ENCODE data around the gene ACAD11.
"Not testable (repeated sequence)": the region's sequence is repeated elsewhere in the genome, so short reads cannot be mapped to it uniquely, and the experiment has no call there.

ACAD11 gene

GRCh38 chr3:132650153-132650552, 9.5 kb downstream of the ACAD11 start:
- DNase-seq = no peak

- DNase-seq = no peak
Measured at GRCh38 chr3:132645058-132645457, 14.6 kb downstream of the ACAD11 start.

- DNase-seq = no peak
Measured at GRCh38 chr3:132643366-132643765, 16.2 kb downstream of the ACAD11 start.

GRCh38 chr3:132642539-132642847, 17.1 kb downstream of the ACAD11 start:
- DNase-seq = no peak

- peak; percentile 32 for DNase-seq
Measured at GRCh38 chr3:132641837-132642538, 17.6 kb downstream of the ACAD11 start.

GRCh38 chr3:132641427-132641826, 18.2 kb downstream of the ACAD11 start:
- DNase-seq = not testable (repeated sequence)

- no peak for DNase-seq
Measured at GRCh38 chr3:132638706-132639105, 20.9 kb downstream of the ACAD11 start.

- no peak for DNase-seq
Measured at GRCh38 chr3:132637590-132637989, 22.0 kb downstream of the ACAD11 start.

GRCh38 chr3:132635052-132635451, 24.6 kb downstream of the ACAD11 start:
- no peak for DNase-seq

- DNase-seq = no peak
Measured at GRCh38 chr3:132630612-132631011, 29.0 kb downstream of the ACAD11 start.

GRCh38 chr3:132629928-132630327, 29.7 kb downstream of the ACAD11 start:
- no peak for DNase-seq

- DNase-seq = no peak
Measured at GRCh38 chr3:132628157-132628556, 31.5 kb downstream of the ACAD11 start.

- no peak for DNase-seq
Measured at GRCh38 chr3:132626955-132627354, 32.7 kb downstream of the ACAD11 start.

- DNase-seq = no peak
Measured at GRCh38 chr3:132625613-132626012, 34.0 kb downstream of the ACAD11 start.

GRCh38 chr3:132624790-132625189, 34.8 kb downstream of the ACAD11 start:
- DNase-seq = no peak

GRCh38 chr3:132623646-132624045, 36.0 kb downstream of the ACAD11 start:
- no peak for DNase-seq

GRCh38 chr3:132622761-132623160, 36.8 kb downstream of the ACAD11 start:
- no peak for DNase-seq

GRCh38 chr3:132622148-132622547, 37.5 kb downstream of the ACAD11 start:
- DNase-seq = no peak

GRCh38 chr3:132616780-132617179, 42.8 kb downstream of the ACAD11 start:
- no peak for DNase-seq

- no peak for DNase-seq
Measured at GRCh38 chr3:132615881-132616280, 43.7 kb downstream of the ACAD11 start.

- DNase-seq = not testable (repeated sequence)
Measured at GRCh38 chr3:132615301-132615700, 44.3 kb downstream of the ACAD11 start.

GRCh38 chr3:132606620-132607019, 53.0 kb downstream of the ACAD11 start:
- DNase-seq = not testable (repeated sequence)

GRCh38 chr3:132606085-132606484, 53.5 kb downstream of the ACAD11 start:
- DNase-seq = no peak

GRCh38 chr3:132605374-132605792, 54.2 kb downstream of the ACAD11 start:
- no peak for DNase-seq

- not testable (repeated sequence) for DNase-seq
Measured at GRCh38 chr3:132600614-132601013, 59.0 kb downstream of the ACAD11 start.
